B cell (primary cell): ENCODE results near the gene SGPL1. TPM values are rescaled to one million over a fixed set of nuclear protein-coding genes. Genes with fewer than 3 reads are reported as not detected.

Source experiments
- ATAC-seq: fragments of 200-7000 bp; cut with Tn5 transposase; one replicate; pipeline ENCODE4 v1.10.0; 2021; ENCODE audit warnings: low read depth, mild to moderate bottlenecking, moderate number of reproducible peaks, moderate library complexity
- CTCF ChIA-PET: fragments of 350-600 bp; sonication (Branson Sonifier 250); formaldehyde crosslinking; loops from one replicate; lab custom pipeline; 2021; ENCODE audit warnings: antibody characterized with exemption, inconsistent platforms; lab: Charles Lee
- POLR2A ChIA-PET: fragments of 350-600 bp; sonication (Branson Sonifier 250); formaldehyde crosslinking; loops from one replicate; lab custom pipeline; 2021; ENCODE audit warnings: antibody characterized with exemption; lab: Charles Lee
- DNase-seq: peaks from one replicate; pipeline ENCODE4 v3.0.0; 2013
- H2AFZ ChIP-seq: 2 replicates; pipeline ENCODE4 v1.6.1; 2012; ENCODE audit warnings: mild to moderate bottlenecking, low read depth, low read length; ENCODE audit not compliant: insufficient read depth, poor library complexity, severe bottlenecking
- H3K27ac ChIP-seq, 2 donors: 1 replicate in 1 of 2; 2 replicates in 1 of 2; pipeline ENCODE4 v1.5.1; 2012 to 2013; ENCODE audit warnings: low read length in 2 of 2, mild to moderate bottlenecking in 2 of 2, moderate library complexity in 1 of 2
- H3K27me3 ChIP-seq, 4 experiments: fragments of 200-600 bp in 1 of 4; sonication (generic) in 1 of 4; replicated peaks in 1 of 4; 1 replicate in 2 of 4; 2 replicates in 2 of 4; pipeline versions ENCODE4 v1.6.1 to v1.7.0; 2013 to 2016; ENCODE audit warnings: low read length in 3 of 4, mild to moderate bottlenecking in 2 of 4, mixed read lengths in 1 of 4, moderate library complexity in 1 of 4; ENCODE audit not compliant: insufficient read depth in 4 of 4, control insufficient read depth in 3 of 4; ENCODE audit errors: control extremely low read depth in 1 of 4
- H3K36me3 ChIP-seq, 2 experiments: replicated peaks in 1 of 2; 1 replicate in 1 of 2; 2 replicates in 1 of 2; pipeline versions ENCODE4 v1.6.1 to v1.7.1; 2013; ENCODE audit warnings: low read length in 1 of 2; ENCODE audit not compliant: insufficient read depth in 2 of 2, control insufficient read depth in 1 of 2; ENCODE audit errors: control extremely low read depth in 1 of 2, extremely low read depth in 1 of 2
- H3K4me1 ChIP-seq, 2 donors: fragments of 200-600 bp in 1 of 2; sonication (generic) in 1 of 2; 1 replicate in 1 of 2; 2 replicates in 1 of 2; pipeline versions ENCODE4 v1.5.1 to v1.6.1; 2013 to 2017; ENCODE audit warnings: low read length in 2 of 2; ENCODE audit not compliant: control insufficient read depth in 2 of 2, insufficient read depth in 2 of 2
- H3K4me2 ChIP-seq: replicated peaks from 2 replicates; pipeline ENCODE3; 2012; ENCODE audit warnings: mild to moderate bottlenecking, low read depth, low read length; ENCODE audit not compliant: poor library complexity, severe bottlenecking
- H3K4me3 ChIP-seq, 5 experiments: fragments of 200-600 bp in 1 of 5; sonication (generic) in 1 of 5; 1 replicate in 3 of 5; 2 replicates in 2 of 5; pipeline versions ENCODE4 v1.5.1 to v1.7.0; 2011 to 2016; ENCODE audit warnings: low read length in 4 of 5, mild to moderate bottlenecking in 4 of 5, low read depth in 2 of 5, control low read depth in 1 of 5, moderate library complexity in 1 of 5; ENCODE audit not compliant: insufficient read depth in 1 of 5; ENCODE audit errors: control extremely low read depth in 1 of 5, extremely low read depth in 1 of 5
- H3K79me2 ChIP-seq: fragments of 200-600 bp; sonication (generic); one replicate; pipeline ENCODE4 v1.6.0; 2016; ENCODE audit warnings: low read length; ENCODE audit not compliant: control insufficient read depth, insufficient read depth
- H3K9ac ChIP-seq: fragments of 200-600 bp; sonication (generic); 2 replicates; pipeline ENCODE4 v1.6.1; 2017; ENCODE audit warnings: mild to moderate bottlenecking, low read length, moderate library complexity
- H3K9me3 ChIP-seq, 3 donors: one replicate each; pipeline versions ENCODE4 v1.6.1 to v1.7.1; 2013; ENCODE audit warnings: low read length in 2 of 3; ENCODE audit not compliant: control insufficient read depth in 2 of 3, insufficient read depth in 1 of 3; ENCODE audit errors: control extremely low read depth in 1 of 3
- H4K20me1 ChIP-seq: 2 replicates; pipeline ENCODE4 v1.6.0; 2012; ENCODE audit warnings: mild to moderate bottlenecking, low read length; ENCODE audit not compliant: insufficient read depth, control insufficient read depth, poor library complexity, severe bottlenecking
- H3K27ac Mint-ChIP-seq: one replicate; pipeline ENCODE4 v1.8.0; 2021; ENCODE audit warnings: mixed read lengths
- H3K27me3 Mint-ChIP-seq: one replicate; pipeline ENCODE4 v1.8.0; 2021; ENCODE audit warnings: mixed read lengths
- H3K4me1 Mint-ChIP-seq: one replicate; pipeline ENCODE4 v1.8.0; 2021; ENCODE audit warnings: mixed read lengths
- H3K4me3 Mint-ChIP-seq: one replicate; pipeline ENCODE4 v1.8.0; 2021; ENCODE audit warnings: mixed read lengths
- H3K9me3 Mint-ChIP-seq: one replicate; pipeline ENCODE4 v1.8.0; 2022; ENCODE audit warnings: mixed read lengths; ENCODE audit not compliant: insufficient read depth
- EZH2 ChIP-seq: IDR thresholded peaks from 2 replicates; pipeline ENCODE4 v1.6.1; 2012; ENCODE audit warnings: borderline replicate concordance, low read depth, mild to moderate bottlenecking, moderate library complexity, low read length; ENCODE audit not compliant: insufficient read depth, poor library complexity, severe bottlenecking
- WGBS: methylation state at CpG from one replicate; pipeline ENCODE4 v1.1.5; 2013; ENCODE audit warnings: missing lambda C conversion rate; ENCODE audit not compliant: insufficient coverage; 5-methylcytosine and 5-hydroxymethylcytosine counted together
- intact Hi-C: fragments of 100-400 bp; cut with micrococcal nuclease; formaldehyde crosslinking; loops from one replicate; pipeline ENCODE4 v1.10.0; 2022
- polyA plus RNA-seq: library from polyadenylated mRNA; depleted of rRNA; stranded (reverse); fragments of >200 nt; gene quantifications from 2 replicates; pipeline ENCODE4 v1.2.3, GENCODE V29; 2012
- total RNA-seq, 2 donors: library from RNA; stranded (reverse); fragments of 120-200 nt in 1 of 2; gene quantifications; 1 replicate in 1 of 2; 2 replicates in 1 of 2; pipeline versions ENCODE4 v1.2.3 to v1.2.4, GENCODE V29; 2013 to 2022
- TF ChIP-seq, protein P1 (sequence below): fragments of 200-600 bp; IDR thresholded peaks from one replicate; pipeline ENCODE4 v1.8.0; 2022; ENCODE audit warnings: antibody characterized with exemption, mild to moderate bottlenecking

The SGPL1 gene
- total and polyA plus RNA-seq, 2 donors (not counting 1 experiment from before 2014, with no cell fraction given): 9.1 to 46.2 TPM

- H3K79me2 ChIP-seq: no peaks in the 10 kb centered on the region
- ATAC-seq: no peak
- no peak overlapping the region for H3K4me3 ChIP-seq
- H3K27me3 ChIP-seq: peaks cover 0 to 5% (median 2%) of the 10 kb centered on the region in 4 experiments
- ChIA-PET POLR2A (no interaction called here), CTCF (no interaction called here)
- Mint-ChIP-seq H3K27ac (no peak overlapping the region), H3K4me3 (no peak overlapping the region), H3K9me3 (no peaks in the 10 kb centered on the region), H3K27me3 (peaks cover 19% of the 10 kb centered on the region), H3K4me1 (no peaks in the 10 kb centered on the region)
- no peaks in the 10 kb centered on the region for H3K4me1 ChIP-seq
- no peak overlapping the region for H3K9ac ChIP-seq
- no peaks in the 10 kb centered on the region for H3K9me3 ChIP-seq
- H3K4me2 ChIP-seq: no peak overlapping the region
- no peaks in the 10 kb centered on the region for H3K36me3 ChIP-seq
- intact Hi-C loops: no loop called here
- TF ChIP-seq EZH2: no peak
- TF ChIP-seq, protein P1, sequence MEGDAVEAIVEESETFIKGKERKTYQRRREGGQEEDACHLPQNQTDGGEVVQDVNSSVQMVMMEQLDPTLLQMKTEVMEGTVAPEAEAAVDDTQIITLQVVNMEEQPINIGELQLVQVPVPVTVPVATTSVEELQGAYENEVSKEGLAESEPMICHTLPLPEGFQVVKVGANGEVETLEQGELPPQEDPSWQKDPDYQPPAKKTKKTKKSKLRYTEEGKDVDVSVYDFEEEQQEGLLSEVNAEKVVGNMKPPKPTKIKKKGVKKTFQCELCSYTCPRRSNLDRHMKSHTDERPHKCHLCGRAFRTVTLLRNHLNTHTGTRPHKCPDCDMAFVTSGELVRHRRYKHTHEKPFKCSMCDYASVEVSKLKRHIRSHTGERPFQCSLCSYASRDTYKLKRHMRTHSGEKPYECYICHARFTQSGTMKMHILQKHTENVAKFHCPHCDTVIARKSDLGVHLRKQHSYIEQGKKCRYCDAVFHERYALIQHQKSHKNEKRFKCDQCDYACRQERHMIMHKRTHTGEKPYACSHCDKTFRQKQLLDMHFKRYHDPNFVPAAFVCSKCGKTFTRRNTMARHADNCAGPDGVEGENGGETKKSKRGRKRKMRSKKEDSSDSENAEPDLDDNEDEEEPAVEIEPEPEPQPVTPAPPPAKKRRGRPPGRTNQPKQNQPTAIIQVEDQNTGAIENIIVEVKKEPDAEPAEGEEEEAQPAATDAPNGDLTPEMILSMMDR: no peak
- H4K20me1 ChIP-seq: no peaks in the 10 kb centered on the region
- WGBS: no CpG with 5 or more reads among the region's 5 CpGs
- H3K27ac ChIP-seq: no peak overlapping the region
- H2AFZ ChIP-seq: no peak overlapping the region
- DNase-seq: no peak
Observed at GRCh38 chr10:70786799-70787415, 28.8 kb upstream of the SGPL1 start.

DNA sequence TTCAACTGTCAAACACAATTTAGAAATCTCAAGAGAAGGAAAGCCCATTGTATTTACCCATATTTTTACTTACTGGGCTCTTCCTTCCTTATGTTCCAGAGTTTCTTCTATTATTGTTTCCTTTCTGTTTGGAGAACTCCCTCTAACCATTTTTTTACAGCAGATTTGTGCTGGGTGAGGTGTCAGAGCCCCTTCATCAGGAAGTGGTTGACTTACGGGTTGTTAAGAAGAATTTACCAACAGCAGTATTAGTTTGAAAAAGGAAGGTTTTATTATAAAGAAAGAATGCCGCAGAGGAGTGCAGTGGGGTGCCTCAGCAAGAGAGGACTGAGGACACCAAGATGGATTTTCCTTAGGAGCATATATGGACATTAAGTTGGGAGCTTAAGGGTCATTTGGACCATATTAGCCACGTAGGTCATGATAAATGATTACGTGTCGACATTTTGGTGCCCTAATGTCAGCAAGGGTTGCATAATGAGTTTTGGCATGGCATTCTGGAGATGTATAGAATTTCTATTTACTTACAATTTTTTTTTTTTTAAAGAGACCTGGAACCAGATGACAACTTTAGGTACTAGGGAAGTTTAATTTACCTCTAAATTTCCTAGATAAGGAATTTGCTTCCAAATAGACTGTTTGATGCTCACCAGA is 24.2 kb upstream of the SGPL1 start:
- Histone ChIP-seq H4K20me1 (no peaks in the 10 kb centered on the region), H3K27ac (no peak overlapping the region), H3K79me2 (no peaks in the 10 kb centered on the region), H3K36me3 (no peaks in the 10 kb centered on the region), H3K9me3 (no peaks in the 10 kb centered on the region), H3K4me2 (no peak overlapping the region), H3K4me1 (no peaks in the 10 kb centered on the region), H3K27me3 (peaks cover 0 to 5% (median 0%) of the 10 kb centered on the region in 4 experiments), H3K4me3 (no peak overlapping the region), H3K9ac (no peak overlapping the region), H2AFZ (no peak overlapping the region)
- no peak for TF ChIP-seq EZH2
- TF ChIP-seq, protein P1: no peak
- CTCF ChIA-PET: no interaction called here
- WGBS: 0% methylated on average over 2 of the region's 5 CpGs
- H3K4me3 Mint-ChIP-seq: no peak overlapping the region
- intact Hi-C loops: no loop called here
- POLR2A ChIA-PET: no interaction called here
- H3K9me3 Mint-ChIP-seq: no peaks in the 10 kb centered on the region
- ATAC-seq: no peak
- H3K27ac Mint-ChIP-seq: no peak overlapping the region
- no peaks in the 10 kb centered on the region for H3K4me1 Mint-ChIP-seq
- peaks cover 36% of the 10 kb centered on the region for H3K27me3 Mint-ChIP-seq
- no peak for DNase-seq
